Stimulated activated CD4-positive, alpha-beta T cell treated with anti-CD3 and anti-CD28 coated beads, Interleukin-2, amount 100 ng/mL, for 48 hours (primary cell): ENCODE measurements around the gene DNAH9.

Source experiments
- DNase-seq, 2 donors: peaks; one replicate each; pipeline ENCODE4 v3.0.0-alpha.2; 2020

Gene DNAH9

GRCh38 chr17:11852912-11853311 lies 254.6 kb downstream of the DNAH9 start:
- no peak for DNase-seq

- no peak for DNase-seq
Measured at GRCh38 chr17:11853321-11854151, 255.3 kb downstream of the DNAH9 start.

DNA sequence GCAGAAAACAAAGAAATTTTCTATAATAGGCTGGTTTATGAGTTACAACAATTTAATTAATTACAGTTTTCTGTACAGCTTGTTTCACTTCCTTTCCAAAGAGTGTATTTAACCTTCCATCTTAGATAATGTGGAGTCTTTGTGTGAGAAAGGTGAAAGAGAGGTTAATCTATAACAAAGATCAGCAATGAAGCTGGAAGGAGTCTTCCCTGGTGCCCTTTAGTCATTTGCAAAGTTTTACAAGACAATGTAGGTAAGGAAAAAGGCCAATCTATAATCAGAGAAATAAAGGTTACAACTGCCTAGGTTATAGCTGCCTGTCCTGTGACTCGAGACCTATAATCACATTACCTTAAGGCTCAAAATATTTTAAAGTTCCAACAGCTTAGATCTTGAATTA lies 257.0 kb downstream of the DNAH9 start:
- DNase-seq = no peak

DNA sequence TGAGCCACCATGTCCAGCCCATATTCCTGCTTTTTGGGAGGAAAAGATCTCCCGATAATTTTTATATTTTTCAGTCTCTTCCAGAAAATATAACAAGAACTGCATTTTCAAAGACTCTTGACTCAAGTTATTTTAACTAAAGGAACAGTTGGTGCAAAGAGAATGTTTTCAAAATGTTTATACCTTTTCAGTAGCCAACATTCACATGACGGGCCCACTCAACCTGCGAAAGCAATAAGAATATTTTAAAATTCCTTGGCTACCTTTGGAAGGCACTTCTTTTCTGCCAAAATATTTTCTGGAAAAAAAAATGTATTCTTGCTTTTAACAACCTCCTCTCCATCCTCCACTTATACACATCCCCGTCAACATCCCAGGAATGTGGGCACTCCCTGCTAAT lies 258.7 kb downstream of the DNAH9 start:
- no peak for DNase-seq

DNA sequence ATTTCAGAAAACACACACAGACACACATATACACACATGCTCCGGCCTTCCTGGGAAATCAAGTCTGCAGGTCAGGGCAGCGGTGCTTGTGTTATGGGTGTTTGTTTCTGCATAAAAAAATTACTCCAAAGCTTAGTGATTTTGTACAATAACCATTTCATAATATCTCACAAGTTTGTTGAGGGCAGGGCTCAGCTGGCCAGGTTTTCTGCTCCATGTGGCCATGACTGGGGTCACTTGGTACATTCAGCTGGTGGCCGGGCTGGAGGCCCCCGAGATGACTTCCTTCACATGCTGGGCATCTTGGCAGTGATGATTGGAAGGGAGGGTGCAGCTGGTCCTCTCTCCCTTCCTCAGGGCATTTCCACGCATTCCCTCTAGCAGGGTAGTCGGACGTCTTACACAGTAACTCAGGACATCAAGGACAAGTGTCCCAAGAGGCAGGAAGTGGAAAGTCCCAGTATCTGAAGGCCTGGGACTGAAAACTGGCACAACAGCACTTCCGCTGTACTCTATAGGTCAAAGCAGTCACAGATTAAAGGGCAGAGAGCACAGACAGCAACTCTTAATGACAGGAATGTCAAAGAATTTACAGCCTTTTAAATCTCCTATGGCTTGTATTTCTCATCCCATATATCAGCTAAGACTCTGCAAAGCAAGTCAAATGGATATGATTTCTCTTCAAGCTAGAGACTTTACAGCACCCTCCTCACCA lies 271.6 kb downstream of the DNAH9 start:
- no peak for DNase-seq

DNA sequence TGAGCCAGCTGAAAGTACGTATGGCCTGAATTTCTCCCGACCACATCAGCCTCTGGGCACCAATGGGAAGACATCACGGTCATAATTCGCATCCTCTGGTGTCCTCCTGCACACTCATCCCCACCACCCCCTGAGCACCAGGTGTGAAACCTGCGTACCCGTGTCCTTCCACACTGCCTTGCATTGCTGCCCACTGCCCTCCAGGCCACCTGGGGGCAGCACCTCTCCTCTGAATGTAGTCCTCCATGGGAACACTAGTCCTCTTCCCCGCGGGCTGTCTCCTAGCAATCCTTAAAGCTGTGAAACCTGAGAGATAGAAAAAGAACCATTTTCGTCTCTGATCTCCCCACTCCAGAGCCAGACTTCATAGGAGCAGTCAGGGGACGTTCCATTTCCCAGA lies 273.5 kb downstream of the DNAH9 start:
- DNase-seq = no peak

- DNase-seq = no peak
Measured at GRCh38 chr17:11874756-11875155, 276.5 kb downstream of the DNAH9 start.

GRCh38 chr17:11880714-11881113 lies 282.4 kb downstream of the DNAH9 start:
- DNase-seq = no peak

DNA sequence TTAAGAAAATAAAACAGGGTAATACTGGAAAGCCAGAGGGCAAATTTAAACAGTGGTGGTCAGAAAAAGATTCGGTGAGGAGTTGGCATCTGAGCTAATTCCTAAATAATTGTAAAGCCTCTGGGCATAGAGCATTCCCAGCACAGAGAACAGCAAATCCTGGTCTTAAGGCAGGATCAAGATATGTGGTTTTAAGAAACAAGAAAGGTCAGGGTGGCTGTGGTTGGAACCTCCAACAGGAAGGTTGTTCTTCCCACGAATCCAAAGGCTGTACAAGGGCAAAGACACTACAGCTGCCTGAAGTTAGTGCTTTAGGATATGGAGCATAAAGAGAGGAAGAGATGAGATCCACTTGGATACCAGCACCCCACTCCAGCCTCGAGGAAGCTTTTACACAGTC lies 284.4 kb downstream of the DNAH9 start:
- no peak for DNase-seq

DNA sequence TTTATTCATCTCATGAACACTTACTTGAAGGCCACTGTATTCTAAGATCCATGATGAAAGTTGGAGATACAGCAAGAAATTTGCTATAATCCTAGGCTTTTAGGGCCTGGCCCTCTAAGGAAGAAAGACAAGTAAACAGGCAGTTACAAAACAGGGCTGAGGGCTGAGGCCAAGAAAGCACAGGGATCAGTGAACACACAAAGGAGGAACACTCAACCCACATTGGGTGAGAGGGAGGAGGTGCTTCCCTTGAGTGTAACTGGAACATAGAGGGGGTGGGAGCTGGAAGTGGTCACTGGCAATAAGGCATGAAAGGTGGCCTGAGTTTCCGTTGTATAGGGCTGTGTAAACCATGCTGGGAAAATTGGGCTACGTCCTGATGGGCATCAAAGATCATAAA lies 286.8 kb downstream of the DNAH9 start:
- DNase-seq = no peak

DNA sequence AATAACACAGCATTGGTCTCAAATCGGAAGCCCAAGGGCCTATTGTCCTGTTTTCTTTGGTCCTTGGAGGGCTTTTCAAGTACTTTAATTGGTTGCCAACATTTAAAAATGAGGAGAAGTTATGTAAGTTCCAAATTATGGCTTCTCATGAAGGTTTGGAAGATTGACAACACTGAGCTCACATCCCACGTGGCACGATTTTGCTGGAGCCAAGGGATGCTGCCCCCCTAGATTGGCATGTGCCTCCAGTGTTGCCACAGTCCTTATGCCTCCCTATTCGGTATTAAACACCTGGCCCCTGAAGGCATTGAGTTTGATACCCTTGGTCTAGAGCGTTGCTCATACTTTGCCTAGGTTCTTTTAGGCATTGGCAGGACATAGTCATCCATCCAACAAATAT lies 291.0 kb downstream of the DNAH9 start:
- DNase-seq = no peak

GRCh38 chr17:11893862-11894261 lies 295.6 kb downstream of the DNAH9 start:
- DNase-seq = no peak

DNA sequence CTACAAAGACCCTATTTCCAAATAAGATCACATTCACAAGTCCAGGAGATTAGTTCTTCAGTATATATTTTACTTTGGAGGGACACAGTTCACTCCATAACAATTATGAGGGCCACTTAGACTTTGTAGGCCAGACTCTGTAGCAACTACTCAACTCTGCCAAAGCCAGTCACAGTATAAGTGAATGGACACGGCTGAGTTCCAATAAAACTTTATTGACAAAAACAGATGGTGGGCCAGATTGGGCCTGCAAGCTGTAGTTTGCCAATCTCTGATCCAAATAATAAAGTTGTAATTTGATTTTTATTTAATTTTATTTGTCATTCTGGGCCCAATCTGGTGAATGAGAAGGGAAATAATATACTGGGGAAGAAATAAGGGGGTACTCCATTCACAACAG lies 297.9 kb downstream of the DNAH9 start:
- DNase-seq = no peak

- no peak for DNase-seq
Measured at GRCh38 chr17:11898526-11899235, 300.4 kb downstream of the DNAH9 start.

DNA sequence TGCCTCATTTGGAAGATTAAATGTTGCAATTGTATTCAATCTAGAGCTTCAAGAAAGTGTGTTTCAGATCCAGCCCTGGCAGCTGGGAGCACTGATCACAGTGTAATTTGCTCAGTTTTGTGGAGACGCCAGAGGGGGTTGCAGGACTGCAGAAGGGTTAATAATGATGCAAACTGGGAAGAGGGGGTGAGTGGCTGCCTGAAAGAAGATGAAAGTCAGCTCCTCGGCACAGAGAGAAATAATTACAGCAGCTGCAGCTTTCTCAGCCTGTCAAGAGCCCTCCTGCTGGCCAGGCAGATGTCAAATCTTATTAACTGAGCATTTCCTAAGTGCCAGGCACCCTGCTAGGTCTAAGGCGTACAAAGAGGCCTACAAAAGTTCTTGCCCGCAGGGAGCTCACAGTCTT lies 301.3 kb downstream of the DNAH9 start:
- no peak for DNase-seq

- DNase-seq = no peak
Measured at GRCh38 chr17:11900041-11900476, 301.8 kb downstream of the DNAH9 start.

DNA sequence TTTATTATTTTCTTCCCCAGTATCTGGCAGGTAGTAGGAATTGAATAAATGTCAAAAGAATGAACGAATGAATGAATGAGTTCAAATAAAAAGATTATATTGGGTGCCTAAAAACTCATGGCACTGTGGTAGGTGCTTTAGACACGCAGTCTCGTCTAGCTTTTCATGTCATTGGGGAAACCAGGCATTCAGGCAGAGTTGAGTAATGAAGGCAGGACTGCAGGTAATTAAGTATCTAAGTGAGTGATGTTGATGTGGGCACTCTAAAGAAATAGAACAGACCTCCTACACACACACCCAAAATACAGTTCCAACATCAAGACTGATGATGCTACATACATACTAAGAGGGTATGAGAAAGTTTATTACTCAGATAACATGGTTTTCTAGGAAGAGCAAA lies 302.4 kb downstream of the DNAH9 start:
- no peak for DNase-seq

DNA sequence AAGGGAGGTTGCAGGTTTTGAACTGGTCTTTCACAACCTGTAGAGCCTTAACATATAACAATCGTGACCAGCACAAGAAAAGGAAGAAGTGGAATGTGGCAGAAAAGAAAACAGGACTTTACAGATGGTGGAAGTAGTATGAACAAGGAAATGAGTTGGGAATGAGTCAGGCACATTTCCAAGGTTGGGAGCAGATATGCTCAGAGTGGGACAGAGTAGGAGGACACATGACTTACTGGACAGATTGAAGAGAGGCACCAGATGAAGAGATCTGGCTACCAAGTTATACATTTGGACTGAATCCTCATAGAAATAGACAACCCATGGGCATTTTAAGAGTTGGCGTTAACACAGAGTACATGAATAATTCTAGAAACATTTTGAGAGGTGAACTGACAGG lies 303.7 kb downstream of the DNAH9 start:
- DNase-seq = no peak

- DNase-seq = no peak
Measured at GRCh38 chr17:11908711-11909146, 310.5 kb downstream of the DNAH9 start.

- no peak for DNase-seq
Measured at GRCh38 chr17:11909348-11909747, 311.1 kb downstream of the DNAH9 start.

- DNase-seq = no peak
Measured at GRCh38 chr17:11916091-11916490, 317.8 kb downstream of the DNAH9 start.

- DNase-seq = no peak
Measured at GRCh38 chr17:11917415-11917814, 319.1 kb downstream of the DNAH9 start.

DNA sequence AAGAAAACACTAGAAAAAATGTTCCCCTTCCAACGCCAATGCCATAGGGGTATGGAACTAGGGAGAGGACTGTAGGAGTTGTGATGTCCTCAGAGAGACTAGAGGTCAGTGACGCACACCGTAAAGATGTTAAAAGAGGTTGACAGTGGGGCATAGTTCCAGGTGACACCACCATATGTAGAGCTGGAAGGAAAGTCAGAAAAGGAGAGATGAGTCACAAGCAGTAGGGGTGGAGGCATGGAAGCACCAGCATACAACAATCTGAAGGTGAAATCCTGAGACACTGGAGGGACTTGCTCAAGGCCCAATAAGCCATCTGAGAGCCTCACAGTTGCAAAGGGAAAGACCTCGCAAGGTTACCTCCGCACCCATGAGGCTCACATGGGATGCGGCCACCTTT lies 323.0 kb downstream of the DNAH9 start:
- DNase-seq = no peak

DNA sequence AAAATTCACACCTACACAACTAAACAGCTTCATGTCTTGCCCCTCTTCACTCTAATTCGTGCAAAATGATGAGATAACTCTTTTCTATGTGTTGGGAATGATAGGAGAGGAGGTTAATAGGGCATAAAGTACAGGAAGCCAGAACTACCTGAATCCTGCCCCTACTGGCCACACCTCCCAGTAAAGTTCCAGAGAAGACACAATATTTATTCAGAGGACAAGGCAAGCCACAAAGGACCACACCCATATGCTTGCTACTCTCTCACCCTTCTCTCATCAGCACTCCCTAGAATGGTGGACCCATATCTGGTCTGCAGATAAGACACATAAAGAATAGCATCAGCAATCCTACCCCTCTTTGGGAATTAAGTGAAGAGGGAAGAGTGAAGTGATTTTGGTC lies 324.4 kb downstream of the DNAH9 start:
- DNase-seq = no peak
